HepG2 (cell line): ENCODE measurements around the gene ADRA1B. TPM values are rescaled to one million over a fixed set of nuclear protein-coding genes. Genes with fewer than 3 reads are reported as not detected.

ENCODE experiments used
- ATAC-seq: fragments of 200-7000 bp; cut with Tn5 transposase; 3 replicates; pipeline ENCODE4 v1.9.1; 2020; ENCODE audit warnings: mild to moderate bottlenecking, moderate library complexity
- BruUV-seq: library from RNA; stranded (reverse); fragments of 400-500 nt; replicated peaks from 2 replicates; lab custom pipeline; 2021; lab: Mats Ljungman, UMichigan
- CTCF ChIA-PET: fragments of 300-600 bp; formaldehyde crosslinking; extraction: SDS; loops from one replicate; lab custom pipeline; 2021; ENCODE audit warnings: low total read pairs, inconsistent platforms, low intra/inter-chr PET ratio; lab: Yijun Ruan, JAX
- POLR2A ChIA-PET: fragments of 350-600 bp; sonication (Branson Sonifier 250); formaldehyde crosslinking; loops from one replicate; lab custom pipeline; 2020; ENCODE audit warnings: antibody characterized with exemption, inconsistent platforms; lab: Yijun Ruan, JAX
- DNase-seq: peaks from one replicate; pipeline ENCODE4 v3.0.0-alpha.2; 2015; ENCODE audit warnings: low spot score
- FAIRE-seq: peaks from 3 replicates; lab custom pipeline; 2011; peaks lifted over from hg19 to GRCh38; lab: Jason Lieb, UNC
- H2AFZ ChIP-seq: one replicate; pipeline ENCODE4 v1.6.1; 2011; ENCODE audit warnings: low read length, inconsistent platforms
- H3K27ac ChIP-seq: fragments of 300-600 bp; 3 replicates; pipeline ENCODE4 v1.8.0; 2011; ENCODE audit warnings: mixed run types, mild to moderate bottlenecking, mixed read lengths, low read length, inconsistent platforms; ENCODE audit not compliant: insufficient read depth; ENCODE audit errors: extremely low read length
- H3K27me3 ChIP-seq, 2 experiments: fragments of 200-600 bp in 1 of 2; 2 replicates in 1 of 2; 3 replicates in 1 of 2; pipeline versions ENCODE4 v1.6.0 to v1.8.0; 2011; ENCODE audit warnings: low read length in 2 of 2, mild to moderate bottlenecking in 2 of 2, moderate library complexity in 2 of 2, inconsistent platforms in 1 of 2; ENCODE audit not compliant: insufficient read depth in 2 of 2, control insufficient read depth in 1 of 2
- H3K36me3 ChIP-seq, 2 experiments: fragments of 200-600 bp in 1 of 2; replicated peaks in 1 of 2; 2 replicates in 1 of 2; 3 replicates in 1 of 2; pipeline versions ENCODE4 v1.5.1 to v1.8.0; 2011; ENCODE audit warnings: low read length in 2 of 2, inconsistent platforms in 1 of 2; ENCODE audit not compliant: insufficient read depth in 2 of 2, control insufficient read depth in 1 of 2
- H3K4me1 ChIP-seq: 2 replicates; pipeline ENCODE4 v1.5.1; 2012; ENCODE audit warnings: low read length, inconsistent platforms; ENCODE audit not compliant: insufficient read depth
- H3K4me2 ChIP-seq: 2 replicates; pipeline ENCODE4 v1.6.0; 2011; ENCODE audit warnings: low read depth, low read length, inconsistent platforms
- H3K4me3 ChIP-seq, 3 experiments: fragments of 200-600 bp in 1 of 3; sonication (generic), shearing (Covaris generic) in 1 of 3; replicated peaks in 1 of 3; 2 replicates each; pipeline ENCODE4 v1.5.1; 2011 to 2016; ENCODE audit warnings: low read length in 3 of 3, inconsistent platforms in 2 of 3, low read depth in 2 of 3, mild to moderate bottlenecking in 2 of 3, control low read depth in 1 of 3, mixed read lengths in 1 of 3; ENCODE audit not compliant: insufficient read depth in 1 of 3
- H3K79me2 ChIP-seq: one replicate; pipeline ENCODE4 v1.6.1; 2011; ENCODE audit warnings: low read length, inconsistent platforms; ENCODE audit not compliant: insufficient read depth
- H3K9ac ChIP-seq: 2 replicates; pipeline ENCODE4 v1.6.0; 2011; ENCODE audit warnings: mild to moderate bottlenecking, low read depth, low read length, inconsistent platforms; ENCODE audit not compliant: insufficient read depth
- H3K9me3 ChIP-seq: 2 replicates; pipeline ENCODE4 v1.5.1; 2012; ENCODE audit warnings: mild to moderate bottlenecking, low read length
- H4K20me1 ChIP-seq: 2 replicates; pipeline ENCODE4 v1.6.0; 2011; ENCODE audit warnings: inconsistent platforms, mild to moderate bottlenecking, low read length, moderate library complexity; ENCODE audit not compliant: insufficient read depth
- HBP1 ChIP-seq: IDR thresholded peaks from 2 replicates; pipeline ENCODE4 v1.6.1; 2016; ENCODE audit warnings: low read depth, control low read depth
- HNF1A ChIP-seq, 2 experiments: sonication (generic) in 1 of 2; formaldehyde crosslinking in 1 of 2; IDR thresholded peaks; 2 replicates each; pipeline versions ENCODE4 v1.4.0 to v1.6.1; 2016 to 2020; ENCODE audit warnings: borderline replicate concordance in 1 of 2, low read depth in 1 of 2, mild to moderate bottlenecking in 1 of 2, missing genetic modification reagents in 1 of 2
- HNF4G ChIP-seq, 2 experiments: sonication (generic) in 1 of 2; formaldehyde crosslinking in 1 of 2; IDR thresholded peaks; 2 replicates each; pipeline versions ENCODE4 v1.4.0 to v1.6.1; 2011 to 2020; ENCODE audit warnings: borderline replicate concordance in 2 of 2, low read depth in 2 of 2, mild to moderate bottlenecking in 2 of 2, low read length in 1 of 2, missing genetic modification reagents in 1 of 2, moderate library complexity in 1 of 2
- LRRFIP1 ChIP-seq: sonication (generic); formaldehyde crosslinking; conservative IDR thresholded peaks from 2 replicates; pipeline ENCODE4 v1.4.0; 2020; ENCODE audit warnings: missing genetic modification reagents
- MYC ChIP-seq: sonication (generic); formaldehyde crosslinking; IDR thresholded peaks from 2 replicates; pipeline ENCODE4 v1.9.0; 2021; ENCODE audit warnings: missing genetic modification reagents, borderline replicate concordance
- NCOA5 ChIP-seq: sonication (generic); formaldehyde crosslinking; IDR thresholded peaks from 2 replicates; pipeline ENCODE4 v1.4.0; 2020; ENCODE audit warnings: missing genetic modification reagents
- NFE2L2 ChIP-seq: fragments of 150-350 bp; IDR thresholded peaks from 2 replicates; pipeline ENCODE4 v1.6.1; 2014; ENCODE audit warnings: low read length
- NFYB ChIP-seq: sonication (generic); formaldehyde crosslinking; IDR thresholded peaks from 2 replicates; pipeline ENCODE4 v1.4.0; 2020; ENCODE audit warnings: missing genetic modification reagents
- SKI ChIP-seq: fragments of 450-650 bp; IDR thresholded peaks from one replicate; pipeline ENCODE4 v1.6.1; 2018; ENCODE audit warnings: mild to moderate bottlenecking; ENCODE audit not compliant: partially characterized antibody
- YEATS2 ChIP-seq: sonication (generic); formaldehyde crosslinking; IDR thresholded peaks from 2 replicates; pipeline ENCODE4 v1.4.0; 2020; ENCODE audit warnings: missing genetic modification reagents, borderline replicate concordance
- ZNF124 ChIP-seq: sonication (generic); formaldehyde crosslinking; IDR thresholded peaks from 2 replicates; pipeline ENCODE4 v1.4.0; 2020; ENCODE audit warnings: missing genetic modification reagents
- ZNF34 ChIP-seq: sonication (generic); formaldehyde crosslinking; IDR thresholded peaks from 2 replicates; pipeline ENCODE4 v1.4.0; 2020; ENCODE audit warnings: mild to moderate bottlenecking, missing genetic modification reagents, borderline replicate concordance
- ZNF510 ChIP-seq: sonication (generic); formaldehyde crosslinking; IDR thresholded peaks from 2 replicates; pipeline ENCODE4 v1.4.0; 2020; ENCODE audit warnings: low read depth, mild to moderate bottlenecking, missing genetic modification reagents
- ZNF549 ChIP-seq: sonication (generic); formaldehyde crosslinking; IDR thresholded peaks from 2 replicates; pipeline ENCODE4 v1.5.0; 2020; ENCODE audit warnings: missing genetic modification reagents
- WGBS: methylation state at CpG from one replicate; pipeline ENCODE4 v1.1.6; 2017; ENCODE audit warnings: low lambda C conversion rate; 5-methylcytosine and 5-hydroxymethylcytosine counted together
- in situ Hi-C: cut with HindIII; loops from 2 replicates; pipeline ENCODE4 v1.10.0; 2017; ENCODE audit warnings: low pct_unique_long_range_greater_than_20kb; ENCODE audit not compliant: extremely low pct_ligation_motif_present
- intact Hi-C: fragments of 100-400 bp; cut with micrococcal nuclease; formaldehyde crosslinking; loops from one replicate; pipeline ENCODE4 v1.10.0; 2022; ENCODE audit not compliant: unreplicated experiment
- polyA plus RNA-seq, 8 experiments: library from polyadenylated mRNA; depleted of rRNA in 3 of 8; stranded (reverse) in 7 of 8; unstranded in 1 of 8; fragments of >200 nt; fragmentation: Illumina TruSeq in 4 of 8; extraction: Trizol in 4 of 8; gene quantifications; 2 replicates each; pipeline versions ENCODE4 v1.2.1 to v1.2.3, GENCODE V29; 2011 to 2016; ENCODE audit warnings: low read depth in 4 of 8, missing spikeins in 1 of 8, mixed read lengths in 1 of 8; ENCODE audit not compliant: insufficient read depth in 1 of 8
- total RNA-seq, 5 experiments: library from RNA; depleted of rRNA; stranded (reverse); fragments of >200 nt; fragmentation: Illumina TruSeq; extraction: Trizol; gene quantifications; 2 replicates each; pipeline ENCODE4 v1.2.3, GENCODE V29; 2016; ENCODE audit warnings: low read depth in 1 of 5

The ADRA1B gene
- total and polyA plus RNA-seq, 2 of the 13 experiments (the other 11 are each of a cell fraction or from before 2014, with no cell fraction given) = not detected

GRCh38 chr5:159908591-159908940 is 7.7 kb upstream of the ADRA1B start:
- no peak for FAIRE-seq
- intact Hi-C loops = no loop called here
- DNase-seq = no peak
- Histone ChIP-seq H4K20me1 (no peaks in the 10 kb centered on the region), H3K4me2 (no peak overlapping the region), H3K36me3 (no peaks in the 10 kb centered on the region), H3K4me1 (no peaks in the 10 kb centered on the region), H3K4me3 (no peak overlapping the region), H3K27me3 (peaks cover 0 to 5% of the 10 kb centered on the region in 2 experiments; a peak in 2 of 5 replicates), H3K27ac (no peak overlapping the region), H3K79me2 (no peaks in the 10 kb centered on the region), H3K9me3 (no peaks in the 10 kb centered on the region), H2AFZ (no peak overlapping the region), H3K9ac (no peak overlapping the region)
- 43% methylated on average over 5 of the region's 5 CpGs for WGBS
- TF ChIP-seq NFYB (CRISPR knock-in tag) (no peak), NCOA5 (CRISPR knock-in tag) (no peak), HBP1 (CRISPR knock-in tag) (no peak), ZNF549 (no peak), LRRFIP1 (CRISPR knock-in tag) (no peak), SKI (no peak), MYC (CRISPR knock-in tag) (no peak), YEATS2 (no peak), HNF4G (IDR thresholded peaks at IDR 0.05; ENCODE audit: borderline replicate concordance, low read depth, low read length) (no peak), HNF4G (CRISPR knock-in tag; IDR thresholded peaks at IDR 0.05; ENCODE audit: borderline replicate concordance, low read depth) (no peak), HNF1A (IDR thresholded peaks at IDR 0.05; ENCODE audit: low read depth) (no peak), HNF1A (CRISPR knock-in tag; IDR thresholded peaks at IDR 0.05; ENCODE audit: borderline replicate concordance) (no peak), ZNF510 (CRISPR knock-in tag) (no peak), ZNF34 (CRISPR knock-in tag) (no peak), ZNF124 (CRISPR knock-in tag) (no peak), NFE2L2 (no peak)
- CTCF ChIA-PET = no interaction called here
- ATAC-seq = no peak
- in situ Hi-C loops = no loop called here
- POLR2A ChIA-PET = no interaction called here
- BruUV-seq = no TSS peak
